Colonic mucosa (tissue), 4 donors: ENCODE data around the gene FOSB. TPM values are rescaled to one million over a fixed set of nuclear protein-coding genes. Genes with fewer than 3 reads are reported as not detected.
A peak's percentile ranks its signal among the peaks of the same experiment; 100 is the strongest.

Experiments
- DNase-seq: peaks from one replicate; pipeline ENCODE4 v3.0.0-alpha.2; 2020
- H3K27ac ChIP-seq: fragments of 200-600 bp; one replicate; pipeline ENCODE4 v1.8.0; 2021
- H3K27me3 ChIP-seq: fragments of 200-600 bp; one replicate; pipeline ENCODE4 v1.8.0; 2021
- H3K36me3 ChIP-seq: fragments of 200-600 bp; one replicate; pipeline ENCODE4 v1.8.0; 2021
- H3K4me1 ChIP-seq: fragments of 200-600 bp; one replicate; pipeline ENCODE4 v1.8.0; 2021; ENCODE audit warnings: mild to moderate bottlenecking
- H3K4me3 ChIP-seq: fragments of 200-600 bp; one replicate; pipeline ENCODE4 v1.8.0; 2021
- H3K9ac ChIP-seq, 2 donors: one replicate each; pipeline ENCODE4 v1.7.0; 2013; ENCODE audit warnings: control low read depth in 2 of 2, low read depth in 2 of 2, low read length in 2 of 2
- H3K9me3 ChIP-seq: fragments of 200-600 bp; one replicate; pipeline ENCODE4 v1.8.0; 2021
- intact Hi-C: fragments of 100-400 bp; cut with DNase I; formaldehyde crosslinking; loops from one replicate; pipeline ENCODE4 v1.14.1; 2022
- microRNA-seq: library from miRNA; unstranded; fragments of <30 nt; microRNA quantifications from one replicate; pipeline ENCODE4, GENCODE V29; 2019
- total RNA-seq, 2 donors: library from RNA; stranded (reverse); fragmentation: NEBNext Ultra II Directional in 1 of 2; extraction: Animal tissue kit (Norgen Biotek cat#: 25700) in 1 of 2; gene quantifications; one replicate each; pipeline ENCODE4 v1.2.1, GENCODE V29; 2021
- TF ChIP-seq, protein P1 (sequence below): fragments of 200-600 bp; IDR thresholded peaks from one replicate; pipeline ENCODE4 v1.8.0; 2022; ENCODE audit warnings: antibody characterized with exemption, mild to moderate bottlenecking
- donor health status: healthy.
- donor health status: DM: no; HTN: no; CAD: no.
- donor health status: DM: no; HTN: no; CAD: no.

The FOSB gene
- total RNA-seq, 2 donors from 2014 or later: 1.5 to 3.4 TPM

DNA sequence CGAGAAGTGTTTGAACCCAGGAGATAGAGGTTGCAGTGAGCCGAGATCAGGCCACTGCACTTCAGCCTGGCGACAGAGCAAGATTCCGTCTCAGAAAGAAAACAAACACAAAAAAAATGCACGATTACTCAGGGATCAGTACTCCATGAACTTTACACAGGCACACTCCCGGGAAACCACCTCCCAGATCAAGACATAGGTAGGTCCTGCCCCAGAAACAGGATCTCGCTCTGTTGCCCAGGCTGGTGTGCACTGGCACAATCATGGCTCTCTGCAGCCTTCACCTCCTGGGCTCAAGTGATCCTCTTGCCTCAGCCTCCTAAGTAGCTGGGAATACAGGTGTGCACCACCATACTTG lies 50.7 kb downstream of the FOSB start:
- peak overlapping the region; percentile 55 for H3K27ac ChIP-seq
- H3K4me3 ChIP-seq: no peak overlapping the region
- intact Hi-C loops: no loop called here
- H3K4me1 ChIP-seq: peaks cover 33% of the 10 kb centered on the region
- peaks cover 6% of the 10 kb centered on the region for H3K36me3 ChIP-seq
- no peak for DNase-seq
- no peak overlapping the region for H3K9ac ChIP-seq
- TF ChIP-seq, protein P1, sequence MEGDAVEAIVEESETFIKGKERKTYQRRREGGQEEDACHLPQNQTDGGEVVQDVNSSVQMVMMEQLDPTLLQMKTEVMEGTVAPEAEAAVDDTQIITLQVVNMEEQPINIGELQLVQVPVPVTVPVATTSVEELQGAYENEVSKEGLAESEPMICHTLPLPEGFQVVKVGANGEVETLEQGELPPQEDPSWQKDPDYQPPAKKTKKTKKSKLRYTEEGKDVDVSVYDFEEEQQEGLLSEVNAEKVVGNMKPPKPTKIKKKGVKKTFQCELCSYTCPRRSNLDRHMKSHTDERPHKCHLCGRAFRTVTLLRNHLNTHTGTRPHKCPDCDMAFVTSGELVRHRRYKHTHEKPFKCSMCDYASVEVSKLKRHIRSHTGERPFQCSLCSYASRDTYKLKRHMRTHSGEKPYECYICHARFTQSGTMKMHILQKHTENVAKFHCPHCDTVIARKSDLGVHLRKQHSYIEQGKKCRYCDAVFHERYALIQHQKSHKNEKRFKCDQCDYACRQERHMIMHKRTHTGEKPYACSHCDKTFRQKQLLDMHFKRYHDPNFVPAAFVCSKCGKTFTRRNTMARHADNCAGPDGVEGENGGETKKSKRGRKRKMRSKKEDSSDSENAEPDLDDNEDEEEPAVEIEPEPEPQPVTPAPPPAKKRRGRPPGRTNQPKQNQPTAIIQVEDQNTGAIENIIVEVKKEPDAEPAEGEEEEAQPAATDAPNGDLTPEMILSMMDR: no peak
- no peaks in the 10 kb centered on the region for H3K9me3 ChIP-seq
- H3K27me3 ChIP-seq: no peaks in the 10 kb centered on the region

DNA sequence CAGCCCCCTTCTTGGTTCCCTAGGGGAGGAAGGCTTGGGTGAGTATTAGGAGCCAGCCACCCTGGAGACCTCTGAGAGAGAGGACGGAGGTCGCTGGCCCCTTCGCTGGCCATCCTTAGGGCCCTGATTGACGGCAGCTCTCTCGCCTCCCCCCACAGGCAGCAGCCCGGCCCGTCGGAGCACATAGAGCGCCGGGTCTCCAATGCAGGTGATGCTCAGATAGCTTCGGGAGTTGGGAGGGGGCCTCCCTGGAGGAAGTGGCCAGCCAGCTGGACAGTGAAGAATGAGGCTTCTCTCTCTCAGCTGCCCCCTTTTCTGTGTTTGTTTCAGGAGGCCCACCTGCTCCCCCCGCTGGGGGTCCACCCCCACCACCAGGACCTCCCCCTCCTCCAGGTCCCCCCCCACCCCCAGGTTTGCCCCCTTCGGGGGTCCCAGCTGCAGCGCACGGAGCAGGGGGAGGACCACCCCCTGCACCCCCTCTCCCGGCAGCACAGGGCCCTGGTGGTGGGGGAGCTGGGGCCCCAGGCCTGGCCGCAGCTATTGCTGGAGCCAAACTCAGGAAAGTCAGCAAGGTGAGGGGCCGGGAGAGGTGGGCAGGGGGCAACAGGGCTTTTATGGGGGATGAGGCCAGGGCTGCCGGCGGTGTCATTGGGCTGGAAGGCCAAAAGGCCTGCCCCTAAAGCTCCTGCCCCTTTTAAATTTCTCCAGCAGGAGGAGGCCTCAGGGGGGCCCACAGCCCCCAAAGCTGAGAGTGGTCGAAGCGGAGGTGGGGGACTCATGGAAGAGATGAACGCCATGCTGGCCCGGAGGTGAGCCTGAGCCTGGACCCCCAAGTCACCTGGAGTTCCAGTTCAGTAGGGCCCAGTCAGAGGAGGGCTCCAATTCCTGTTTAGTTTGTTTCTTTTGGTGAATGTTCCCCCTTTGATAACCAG lies 54.5 kb downstream of the FOSB start:
- TF ChIP-seq, protein P1: no peak

DNA sequence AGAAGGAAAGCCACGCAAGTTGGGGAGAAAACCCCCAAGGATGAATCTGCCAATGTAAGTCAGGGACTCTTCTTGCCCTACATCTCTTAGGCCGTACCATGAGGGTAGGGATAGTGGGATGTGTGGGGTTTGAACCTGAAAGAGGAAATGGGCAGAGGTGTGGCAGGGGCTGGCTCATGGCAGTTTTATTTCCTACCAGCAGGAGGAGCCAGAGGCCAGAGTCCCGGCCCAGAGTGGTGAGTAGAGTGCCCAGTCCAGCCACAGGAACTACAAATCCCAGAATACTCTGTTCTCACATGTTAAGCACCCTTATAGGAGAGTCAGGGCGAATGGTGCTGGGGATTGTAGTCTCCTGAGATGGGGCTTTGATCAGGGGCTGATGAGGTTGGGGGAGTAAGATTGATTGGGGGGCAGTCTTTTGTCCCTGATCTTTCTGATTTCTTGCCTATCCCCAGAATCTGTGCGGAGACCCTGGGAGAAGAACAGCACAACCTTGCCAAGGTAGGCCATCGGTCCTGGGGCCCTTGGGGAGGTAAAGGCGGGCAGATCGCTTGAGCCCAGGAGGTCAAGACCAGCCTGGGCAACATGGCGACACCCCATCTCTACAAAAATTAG lies 56.0 kb downstream of the FOSB start:
- DNase-seq: peak; percentile 81
- peaks cover 14% of the 10 kb centered on the region for H3K36me3 ChIP-seq
- peak overlapping the region in 1 of 2 donors; percentile 32 for H3K9ac ChIP-seq
- intact Hi-C loops: loop anchor here (5.0 to 10.0 kb wide), 2 partner anchors 34 to 121 kb away; no protein-coding TSS in a partner anchor
- H3K4me1 ChIP-seq: peaks cover 4% of the 10 kb centered on the region
- H3K27ac ChIP-seq: no peak overlapping the region
- H3K4me3 ChIP-seq: no peak overlapping the region
- H3K27me3 ChIP-seq: no peaks in the 10 kb centered on the region
- TF ChIP-seq, protein P1: peak; percentile 86
- no peaks in the 10 kb centered on the region for H3K9me3 ChIP-seq

More for the DNA sequence above, 54.5 kb downstream of the FOSB start:
- peak overlapping the region; percentile 65 for H3K27ac ChIP-seq
- peaks cover 20% of the 10 kb centered on the region for H3K36me3 ChIP-seq
- H3K9me3 ChIP-seq: no peaks in the 10 kb centered on the region
- no peak for DNase-seq
- H3K4me1 ChIP-seq: peaks cover 4% of the 10 kb centered on the region
- H3K4me3 ChIP-seq: no peak overlapping the region
- intact Hi-C loops: loop anchor here (5.0 to 10.0 kb wide), 2 partner anchors 35 to 123 kb away; no protein-coding TSS in a partner anchor
- peak overlapping the region in 1 of 2 donors; percentile 74 for H3K9ac ChIP-seq
- H3K27me3 ChIP-seq: no peaks in the 10 kb centered on the region

DNA sequence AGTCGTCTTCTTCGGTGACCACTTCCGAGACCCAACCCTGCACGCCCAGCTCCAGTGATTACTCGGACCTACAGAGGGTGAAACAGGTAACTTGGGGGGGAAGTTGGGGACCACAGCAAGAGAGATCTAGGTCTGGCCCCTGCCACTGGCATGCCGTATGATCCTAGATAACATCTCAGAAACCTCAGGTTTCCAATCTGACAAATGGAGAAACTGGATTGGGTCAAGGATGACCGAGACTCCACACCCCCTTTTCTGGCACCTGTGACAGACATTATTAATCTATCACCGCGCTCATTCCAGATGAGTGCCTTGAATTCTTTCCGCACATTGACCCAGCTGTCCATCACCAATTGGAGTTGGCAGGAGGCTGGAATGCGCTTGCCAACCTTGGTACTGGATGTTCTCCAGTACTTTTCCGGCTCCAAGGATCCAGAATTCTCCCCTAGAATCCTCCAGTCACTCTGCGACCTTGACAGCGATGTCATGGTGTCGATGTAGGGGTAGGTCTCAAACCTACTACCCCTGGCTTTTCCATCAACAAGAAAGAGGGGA lies 56.9 kb downstream of the FOSB start:
- no peaks in the 10 kb centered on the region for H3K27me3 ChIP-seq
- TF ChIP-seq, protein P1: no peak
- no peak for DNase-seq
- peaks cover 14% of the 10 kb centered on the region for H3K36me3 ChIP-seq
- no peak overlapping the region for H3K4me3 ChIP-seq
- peaks cover 4% of the 10 kb centered on the region for H3K4me1 ChIP-seq
- H3K9ac ChIP-seq: no peak overlapping the region
- intact Hi-C loops: loop anchor here (5.0 to 10.0 kb wide), 3 partner anchors 33 to 120 kb away; no protein-coding TSS in a partner anchor
- no peak overlapping the region for H3K27ac ChIP-seq
- no peaks in the 10 kb centered on the region for H3K9me3 ChIP-seq

Small RNA genes within 50 kb of the gene (microRNA-seq; reads per million reads assigned to microRNA genes)
- not detected for gene MIR6088

Other genes starting within 250 kb of the FOSB start
- 1 to 10 TPM; 1.4 to 1.6 TPM for gene EXOC3L2, start 222.6 kb upstream of the FOSB start, total RNA-seq
- gene MARK4, start 216.7 kb upstream of the FOSB start, total RNA-seq: 10 to 100 TPM; 12.7 to 28.6 TPM
- gene CKM, start 145.1 kb upstream of the FOSB start, total RNA-seq: under 1 TPM in 1 of 2 donors, not detected in 1; 0.53 TPM
- not detected for gene KLC3, start 127.2 kb upstream of the FOSB start, total RNA-seq
- gene ERCC2, start 97.4 kb upstream of the FOSB start, total RNA-seq: 10 to 100 TPM; 12.7 to 17.4 TPM
- gene PPP1R13L, start 62.9 kb upstream of the FOSB start, total RNA-seq: 10 to 100 TPM; 25.9 to 46.2 TPM
- 1 to 10 TPM; 2.0 to 8.5 TPM for gene POLR1G, start 61.4 kb upstream of the FOSB start, total RNA-seq
- 10 to 100 TPM; 30.0 to 37.3 TPM for gene ERCC1, start 44.1 kb upstream of the FOSB start, total RNA-seq
- 1 to 10 TPM; 4.9 to 8.4 TPM for gene RTN2, start 29.1 kb downstream of the FOSB start, total RNA-seq
- 1 to 10 TPM in 1 of 2 donors, under 1 TPM in 1; 0.67 to 1.7 TPM for gene PPM1N, start 30.4 kb downstream of the FOSB start, total RNA-seq
- 100 to 1,000 TPM; 236 to 261 TPM for gene VASP, start 39.5 kb downstream of the FOSB start, total RNA-seq
- gene OPA3, start 116.8 kb downstream of the FOSB start, total RNA-seq: 10 to 100 TPM; 12.4 to 14.8 TPM
- gene GPR4, start 134.2 kb downstream of the FOSB start, total RNA-seq: 1 to 10 TPM in 1 of 2 donors, under 1 TPM in 1; 0.52 to 2.0 TPM
- 100 to 1,000 TPM in 1 of 2 donors, 10 to 100 TPM in 1; 96.2 to 106 TPM for gene EML2, start 171.4 kb downstream of the FOSB start, total RNA-seq
- gene GIPR, start 200.2 kb downstream of the FOSB start, total RNA-seq: 1 to 10 TPM; 8.3 to 9.5 TPM
- gene SNRPD2, start 224.0 kb downstream of the FOSB start, total RNA-seq: 100 to 1,000 TPM; 269 to 484 TPM
- 10 to 100 TPM; 10.7 to 11.2 TPM for gene QPCTL, start 224.7 kb downstream of the FOSB start, total RNA-seq